GM19324 (cell line): ENCODE data around the gene B3GNT9.
A peak's percentile ranks its signal among the peaks of the same experiment; 100 is the strongest.

ENCODE experiments used
- ATAC-seq: cut with Tn5 transposase; IDR thresholded peaks from one replicate; pipeline ENCODE4 v1.9.1; 2021; ENCODE audit warnings: mild to moderate bottlenecking, moderate library complexity; ENCODE audit not compliant: unreplicated experiment, low FRiP score

Gene B3GNT9

GRCh38 chr16:67185651-67186134 lies 34.9 kb upstream of the B3GNT9 start:
- no peak for ATAC-seq

- ATAC-seq, result no peak
Measured at GRCh38 chr16:67184995-67185650, 34.3 kb upstream of the B3GNT9 start.

DNA sequence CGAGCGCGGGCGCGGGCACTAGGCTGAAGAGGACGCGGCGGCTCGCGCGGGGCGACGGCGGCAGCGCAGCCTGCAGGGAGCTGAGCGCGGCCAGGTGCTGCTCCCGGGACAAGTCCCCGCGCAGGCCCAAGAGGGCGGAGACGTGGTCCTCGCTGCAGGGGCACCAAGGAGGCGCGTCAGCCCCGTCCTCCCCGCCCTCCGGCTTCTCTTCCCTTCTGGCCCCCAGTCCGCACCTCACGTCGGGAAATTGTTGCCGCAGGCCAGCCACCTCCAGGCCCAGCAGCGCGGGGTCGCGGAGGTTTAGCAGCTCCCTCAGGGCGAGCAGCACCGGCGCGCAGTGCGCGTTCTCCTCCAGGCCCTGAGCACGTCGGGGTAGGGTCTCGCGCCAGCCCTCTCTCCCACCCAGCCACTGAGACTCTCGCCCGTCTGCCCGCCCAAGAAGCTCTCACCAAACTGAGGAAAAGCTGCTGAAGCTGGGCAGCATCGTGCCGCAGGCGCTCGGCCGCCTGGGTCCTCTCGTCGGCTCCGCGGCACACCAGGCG lies 33.7 kb upstream of the B3GNT9 start:
- no peak for ATAC-seq

DNA sequence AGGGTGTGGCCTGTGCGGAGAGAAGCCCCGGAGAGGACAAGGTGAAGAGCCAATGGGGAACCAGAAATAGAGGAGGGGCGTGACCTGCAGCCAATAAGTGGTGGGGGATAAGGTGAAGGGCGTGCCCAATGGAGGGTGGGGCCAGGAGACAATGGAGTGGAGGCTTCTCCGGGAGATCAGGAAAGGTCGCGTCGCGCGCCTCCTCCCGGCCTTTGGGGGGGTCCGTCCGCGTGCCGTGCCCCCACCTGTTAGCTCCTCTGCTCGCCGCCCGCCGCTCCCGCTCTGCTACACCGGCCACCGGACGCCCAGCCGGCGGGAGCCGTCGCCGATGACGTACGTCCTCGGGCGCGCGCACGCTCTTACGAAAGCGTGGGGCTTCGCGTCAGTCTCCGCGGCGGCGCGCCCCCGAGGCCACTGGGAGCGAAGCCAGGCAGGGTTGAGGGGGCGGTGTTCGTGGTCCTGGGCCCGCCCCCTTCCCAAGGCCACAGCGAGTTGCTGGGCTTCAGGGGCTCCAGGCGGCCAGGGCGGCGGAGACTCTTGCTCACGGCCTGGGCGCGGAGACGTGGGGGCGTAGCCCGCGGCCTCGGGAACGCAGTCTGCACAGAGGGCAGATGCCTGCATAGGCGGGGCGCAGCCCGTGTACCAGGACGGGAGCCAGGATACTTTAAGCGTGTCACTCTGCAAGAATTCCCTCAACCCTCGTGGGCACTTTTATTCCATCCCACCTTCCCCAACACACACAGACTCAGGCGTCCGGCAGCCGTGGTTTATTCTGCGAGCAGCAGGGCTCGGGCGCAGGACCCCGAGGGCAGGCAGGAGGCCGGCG lies 33.0 kb upstream of the B3GNT9 start, which contains the start of gene MATCAP1:
MATCAP1 (minus strand) TSS at position 337 of the 826 bp plus-strand sequence. CDS start 3,353 bp downstream, outside the sequence.
- ATAC-seq, result peak; percentile 92

- ATAC-seq, result no peak
Measured at GRCh38 chr16:67183284-67183626, 32.5 kb upstream of the B3GNT9 start.

DNA sequence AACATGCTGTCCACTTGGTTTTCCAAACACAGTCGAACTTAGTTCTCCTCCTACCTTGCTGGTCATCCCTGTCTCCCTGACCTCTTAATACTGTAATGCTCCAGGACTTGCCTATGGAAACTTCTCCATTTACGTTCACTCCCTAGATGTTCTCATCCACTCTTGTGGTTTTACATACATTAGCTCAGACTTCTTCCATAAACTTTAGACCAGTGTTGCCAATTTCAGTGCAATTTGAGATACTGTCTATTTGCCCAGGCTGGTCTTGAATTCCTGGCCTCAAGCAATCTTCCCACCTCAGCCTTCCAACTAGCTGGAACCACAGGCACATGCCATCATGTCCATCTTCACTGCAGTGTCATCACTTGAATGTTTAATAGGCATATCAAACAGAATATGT lies 31.5 kb upstream of the B3GNT9 start:
- ATAC-seq, result no peak

DNA sequence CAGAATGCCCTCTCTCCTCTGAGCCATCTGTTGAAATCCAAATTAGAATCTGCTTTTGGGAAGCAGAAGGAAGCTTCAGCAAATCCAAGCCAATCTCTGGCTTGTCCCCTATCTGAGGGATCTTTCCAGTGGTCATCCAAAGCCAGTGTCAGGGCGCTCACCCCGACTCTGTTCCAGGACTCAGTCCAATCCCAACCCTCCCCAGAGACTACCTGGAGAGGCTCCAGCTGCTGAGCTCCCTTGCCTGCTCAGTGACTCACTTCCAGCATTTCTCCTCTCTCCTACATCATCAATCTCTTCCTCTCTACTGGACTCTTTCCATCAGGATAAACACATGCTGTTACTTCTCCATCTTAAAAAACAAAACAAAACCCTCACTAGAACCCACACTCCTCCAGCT lies 30.5 kb upstream of the B3GNT9 start:
- ATAC-seq, result no peak

GRCh38 chr16:67180166-67180565 lies 29.4 kb upstream of the B3GNT9 start:
- no peak for ATAC-seq

- no peak for ATAC-seq
Measured at GRCh38 chr16:67179421-67180080, 28.8 kb upstream of the B3GNT9 start.

DNA sequence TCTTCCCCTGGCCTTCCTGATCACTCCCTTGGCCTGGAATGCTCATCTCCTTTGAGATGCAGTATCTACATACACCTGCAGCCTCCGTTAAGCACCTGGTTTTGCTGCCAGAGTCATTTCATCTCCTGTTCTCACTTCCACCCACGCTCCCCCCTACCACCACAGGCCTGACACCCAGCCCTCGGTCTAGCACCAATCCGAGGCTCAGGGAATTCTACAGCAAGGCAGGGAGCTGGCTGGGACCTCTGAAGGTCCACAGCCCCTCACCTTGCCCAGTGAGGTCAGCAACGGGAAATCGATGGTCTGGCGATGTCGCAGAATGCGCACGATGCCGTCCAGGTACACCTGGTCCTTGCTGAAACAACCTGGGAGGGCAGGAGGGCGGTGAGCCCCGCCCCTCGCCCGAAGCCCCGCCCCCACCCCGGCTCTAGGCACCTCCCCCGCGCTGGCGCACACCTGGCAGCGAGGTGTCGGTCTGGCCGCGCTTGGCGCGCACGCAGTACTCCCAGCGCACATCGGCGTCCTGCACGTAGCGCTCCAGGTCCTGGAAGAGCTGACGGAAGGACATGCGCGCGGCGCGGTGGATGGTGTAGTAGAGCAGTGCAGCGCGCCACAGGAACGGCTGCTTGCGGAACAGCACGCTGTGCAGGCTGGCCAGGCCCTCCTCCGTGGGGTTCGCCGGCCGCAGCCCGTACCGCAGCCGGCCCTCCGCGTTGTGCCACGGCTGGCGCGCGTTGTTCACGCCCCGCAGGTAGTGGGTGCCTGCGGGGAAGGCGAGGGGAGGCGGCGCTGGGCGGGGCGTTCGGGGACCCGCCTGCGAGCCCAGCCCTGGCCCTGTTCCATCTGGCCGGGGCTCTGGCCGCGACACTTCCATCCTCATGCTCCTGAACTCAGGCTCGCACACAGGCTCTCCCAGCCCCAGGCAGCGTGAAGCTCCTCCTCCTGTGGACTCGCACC lies 27.2 kb upstream of the B3GNT9 start:
- ATAC-seq, result no peak

DNA sequence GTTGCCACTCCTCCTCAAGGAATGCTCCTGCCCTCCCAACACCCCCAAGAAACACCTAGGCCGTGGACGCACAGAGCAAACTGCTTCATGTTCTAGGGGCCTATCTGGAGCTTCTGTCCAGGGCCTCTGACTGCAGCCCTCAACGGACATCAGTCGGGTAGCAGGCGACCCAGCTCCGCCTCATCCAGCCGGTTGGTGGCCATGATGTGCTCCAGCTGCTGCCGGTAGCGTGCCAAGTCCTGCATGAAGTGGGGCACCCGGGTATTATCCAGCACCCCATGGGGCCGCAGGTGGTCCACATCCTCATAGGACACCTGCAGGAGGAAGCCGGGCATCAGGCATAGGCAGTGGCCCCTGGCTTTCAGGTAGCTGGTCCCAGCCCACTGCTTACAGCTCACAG lies 25.9 kb upstream of the B3GNT9 start:
- ATAC-seq, result no peak

DNA sequence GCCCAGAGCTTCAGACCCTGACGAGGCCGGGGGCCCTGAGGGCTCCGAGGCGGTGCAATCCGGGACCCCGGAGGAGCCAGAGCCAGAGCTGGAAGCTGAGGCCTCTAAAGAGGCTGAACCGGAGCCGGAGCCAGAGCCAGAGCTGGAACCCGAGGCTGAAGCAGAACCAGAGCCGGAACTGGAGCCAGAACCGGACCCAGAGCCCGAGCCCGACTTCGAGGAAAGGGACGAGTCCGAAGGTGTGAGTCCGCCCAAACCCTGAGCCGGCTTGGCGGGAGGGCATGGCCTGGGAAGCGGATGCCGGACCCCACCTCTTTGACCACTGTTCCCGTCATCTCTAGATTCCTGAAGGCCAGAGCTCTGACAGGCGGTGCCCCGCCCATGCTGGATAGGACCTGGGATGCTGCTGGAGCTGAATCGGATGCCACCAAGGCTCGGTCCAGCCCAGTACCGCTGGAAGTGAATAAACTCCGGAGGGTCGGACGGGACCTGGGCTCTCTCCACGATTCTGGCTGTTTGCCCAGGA lies 24.0 kb upstream of the B3GNT9 start:
- ATAC-seq, result no peak

DNA sequence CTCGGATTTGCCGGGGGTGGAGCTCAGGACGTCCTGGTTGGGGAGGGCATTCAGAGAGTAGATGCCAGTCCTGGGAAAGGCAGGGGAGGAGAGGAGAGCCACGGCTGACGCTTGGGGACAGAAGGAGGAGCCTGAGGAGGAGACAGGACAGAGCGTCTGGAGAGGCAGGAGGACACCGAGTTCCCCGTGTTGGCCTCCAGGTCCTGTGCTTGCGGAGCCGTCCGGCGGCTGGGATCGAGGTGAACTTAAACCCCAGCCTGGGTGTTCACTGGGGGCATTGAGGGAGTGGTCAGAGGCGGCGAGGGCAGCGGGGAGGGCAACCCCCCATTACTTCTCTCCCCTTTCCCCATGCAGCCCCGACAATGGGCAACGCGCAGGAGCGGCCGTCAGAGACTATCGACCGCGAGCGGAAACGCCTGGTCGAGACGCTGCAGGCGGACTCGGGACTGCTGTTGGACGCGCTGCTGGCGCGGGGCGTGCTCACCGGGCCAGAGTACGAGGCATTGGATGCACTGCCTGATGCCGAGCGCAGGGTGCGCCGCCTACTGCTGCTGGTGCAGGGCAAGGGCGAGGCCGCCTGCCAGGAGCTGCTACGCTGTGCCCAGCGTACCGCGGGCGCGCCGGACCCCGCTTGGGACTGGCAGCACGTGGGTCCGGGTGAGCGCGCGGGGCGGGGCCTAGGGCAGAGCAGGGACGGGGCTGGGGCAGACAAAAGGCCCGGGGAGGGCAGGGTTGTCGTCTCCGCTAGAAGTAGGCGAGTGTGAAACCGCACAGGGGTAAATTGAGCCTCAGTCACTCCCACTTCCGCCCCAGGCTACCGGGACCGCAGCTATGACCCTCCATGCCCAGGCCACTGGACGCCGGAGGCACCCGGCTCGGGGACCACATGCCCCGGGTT lies 23.3 kb upstream of the B3GNT9 start:
- ATAC-seq, result peak; percentile 37

- no peak for ATAC-seq
Measured at GRCh38 chr16:67173323-67173722, 22.5 kb upstream of the B3GNT9 start.

DNA sequence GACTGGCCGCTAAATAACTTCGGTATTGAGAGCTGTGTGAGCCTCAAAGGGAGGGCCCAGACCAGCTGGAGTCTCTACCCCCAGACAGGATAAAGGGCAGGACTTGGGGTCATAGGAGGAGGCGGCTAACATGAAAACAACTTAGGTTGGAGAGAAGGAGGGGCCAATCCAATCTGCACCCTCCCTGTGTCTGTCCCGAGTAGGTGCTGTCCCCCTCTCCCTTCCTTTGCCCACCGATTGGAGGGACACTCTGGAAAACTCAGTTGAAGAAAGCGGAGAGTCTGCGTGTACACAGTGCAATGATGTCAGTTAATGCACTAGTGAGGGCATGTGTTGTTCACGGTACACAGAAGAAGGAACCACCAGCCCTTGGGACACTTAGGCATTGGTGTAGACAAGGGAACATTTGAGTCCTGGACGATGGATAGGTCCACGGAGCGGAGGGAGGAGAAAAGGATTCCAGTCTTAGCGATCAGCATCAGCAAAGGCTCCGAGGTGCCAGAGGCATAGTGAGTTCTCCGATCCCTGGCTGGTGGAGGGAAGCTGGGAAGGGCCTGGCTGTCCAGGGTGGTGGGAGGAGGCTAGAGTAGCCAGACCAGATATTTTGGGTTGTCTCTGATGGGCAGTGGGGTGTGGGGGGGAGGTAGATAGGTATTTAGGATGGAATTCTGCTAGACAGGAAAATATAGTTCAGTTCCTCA lies 20.3 kb upstream of the B3GNT9 start:
- no peak for ATAC-seq

- peak; percentile 29 for ATAC-seq
Measured at GRCh38 chr16:67170168-67170948, 19.6 kb upstream of the B3GNT9 start, which contains the start of gene NOL3. Gene NOL3, plus strand, starts transcription at chr16:67170538.

- ATAC-seq, result no peak
Measured at GRCh38 chr16:67169642-67170167, 18.9 kb upstream of the B3GNT9 start.
